ENCODE data around the gene UCHL3.

The UCHL3 gene

DNA sequence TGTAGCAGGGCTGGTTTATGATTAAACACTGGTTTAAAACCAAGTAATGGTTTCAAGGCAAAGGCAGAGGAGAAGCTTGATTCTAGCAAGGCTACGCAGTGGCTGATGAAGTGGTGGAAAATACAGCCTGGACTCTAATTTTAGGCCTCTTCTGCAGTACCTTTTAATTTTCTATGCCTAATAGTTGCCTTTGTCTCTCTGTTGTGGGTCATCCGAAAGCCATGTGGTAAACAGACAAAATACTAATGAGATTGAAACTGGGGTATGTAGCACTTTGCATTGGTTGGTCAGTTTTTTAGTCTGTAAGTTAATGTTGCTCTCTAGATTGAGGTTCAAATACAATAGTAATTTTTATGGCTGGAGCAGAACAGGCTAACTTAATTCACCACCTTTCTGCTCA is 89.9 kb downstream of the UCHL3 start:
- Histone ChIP-seq H3K4me3 (ENCODE audit: low read depth in 1 of 2, low read length in 1 of 2) (no peak overlapping the region), H3K27ac (no peak overlapping the region), H3K4me1 (ENCODE audit: control insufficient read depth in 1 of 2, insufficient read depth in 1 of 2, low read depth in 1 of 2, low read length in 1 of 2) (peaks cover 5 to 16% of the 10 kb centered on the region in 2 experiments), H3K9me3 (no peaks in the 10 kb centered on the region), H3K36me3 (no peaks in the 10 kb centered on the region), H3K27me3 (peaks cover 54% of the 10 kb centered on the region)
- TF ChIP-seq, protein P1, sequence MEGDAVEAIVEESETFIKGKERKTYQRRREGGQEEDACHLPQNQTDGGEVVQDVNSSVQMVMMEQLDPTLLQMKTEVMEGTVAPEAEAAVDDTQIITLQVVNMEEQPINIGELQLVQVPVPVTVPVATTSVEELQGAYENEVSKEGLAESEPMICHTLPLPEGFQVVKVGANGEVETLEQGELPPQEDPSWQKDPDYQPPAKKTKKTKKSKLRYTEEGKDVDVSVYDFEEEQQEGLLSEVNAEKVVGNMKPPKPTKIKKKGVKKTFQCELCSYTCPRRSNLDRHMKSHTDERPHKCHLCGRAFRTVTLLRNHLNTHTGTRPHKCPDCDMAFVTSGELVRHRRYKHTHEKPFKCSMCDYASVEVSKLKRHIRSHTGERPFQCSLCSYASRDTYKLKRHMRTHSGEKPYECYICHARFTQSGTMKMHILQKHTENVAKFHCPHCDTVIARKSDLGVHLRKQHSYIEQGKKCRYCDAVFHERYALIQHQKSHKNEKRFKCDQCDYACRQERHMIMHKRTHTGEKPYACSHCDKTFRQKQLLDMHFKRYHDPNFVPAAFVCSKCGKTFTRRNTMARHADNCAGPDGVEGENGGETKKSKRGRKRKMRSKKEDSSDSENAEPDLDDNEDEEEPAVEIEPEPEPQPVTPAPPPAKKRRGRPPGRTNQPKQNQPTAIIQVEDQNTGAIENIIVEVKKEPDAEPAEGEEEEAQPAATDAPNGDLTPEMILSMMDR (IDR thresholded peaks at IDR 0.05) = no peak

DNA sequence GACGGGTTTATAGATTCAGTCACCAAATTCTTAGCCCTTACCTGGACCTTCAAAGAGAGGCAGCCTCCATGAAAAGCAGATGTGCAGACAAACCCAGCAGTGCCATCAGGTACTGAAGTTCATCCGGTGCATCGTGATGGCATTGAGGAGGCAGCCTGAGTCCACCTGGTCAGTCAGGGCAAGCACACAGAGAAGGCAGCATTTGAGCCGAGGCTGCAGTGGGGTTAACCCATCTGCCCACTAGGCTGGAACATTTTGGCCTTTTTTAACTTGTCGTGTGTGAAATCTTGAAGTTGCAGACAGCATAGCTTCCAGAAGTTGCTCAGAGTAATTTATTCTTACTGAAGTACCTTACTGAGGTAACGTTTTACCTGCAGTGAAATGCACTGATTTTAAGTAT is 91.4 kb downstream of the UCHL3 start:
- H3K9me3 ChIP-seq = no peaks in the 10 kb centered on the region
- H3K4me1 ChIP-seq (ENCODE audit: control insufficient read depth in 1 of 2, insufficient read depth in 1 of 2, low read depth in 1 of 2, low read length in 1 of 2) = peaks cover 5 to 8% of the 10 kb centered on the region in 2 experiments
- H3K36me3 ChIP-seq = no peaks in the 10 kb centered on the region
- H3K27me3 ChIP-seq = peaks cover 38% of the 10 kb centered on the region
- no peak overlapping the region for H3K4me3 ChIP-seq (ENCODE audit: low read depth in 1 of 2, low read length in 1 of 2)
- no peak overlapping the region for H3K27ac ChIP-seq
- TF ChIP-seq, protein P1 (IDR thresholded peaks at IDR 0.05) = no peak

DNA sequence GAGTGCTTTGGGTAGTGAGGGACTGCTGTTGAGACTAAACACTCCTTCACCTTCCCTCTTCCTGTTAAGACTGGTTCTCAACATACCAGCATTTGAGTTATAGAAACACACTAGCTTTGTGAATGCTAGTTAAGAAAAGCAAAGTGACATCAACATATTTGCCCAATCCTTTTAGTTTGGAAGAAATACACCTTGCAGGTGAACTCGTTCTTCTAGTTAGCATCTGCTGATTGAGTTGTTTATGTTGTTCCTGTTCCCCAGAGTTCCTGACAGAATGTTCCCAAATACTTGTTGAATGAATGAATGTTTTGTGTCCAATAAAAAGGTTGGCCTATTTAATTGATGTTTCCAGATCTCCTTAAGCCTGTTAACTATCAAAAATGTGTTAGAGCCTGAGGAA is 93.6 kb downstream of the UCHL3 start:
- Histone ChIP-seq H3K4me3 (ENCODE audit: low read depth in 1 of 2, low read length in 1 of 2) (no peak overlapping the region), H3K36me3 (no peaks in the 10 kb centered on the region), H3K27me3 (peaks cover 17% of the 10 kb centered on the region), H3K9me3 (no peaks in the 10 kb centered on the region), H3K27ac (no peak overlapping the region), H3K4me1 (ENCODE audit: control insufficient read depth in 1 of 2, insufficient read depth in 1 of 2, low read depth in 1 of 2, low read length in 1 of 2) (no peaks in the 10 kb centered on the region)
- TF ChIP-seq, protein P1 (IDR thresholded peaks at IDR 0.05) = no peak

DNA sequence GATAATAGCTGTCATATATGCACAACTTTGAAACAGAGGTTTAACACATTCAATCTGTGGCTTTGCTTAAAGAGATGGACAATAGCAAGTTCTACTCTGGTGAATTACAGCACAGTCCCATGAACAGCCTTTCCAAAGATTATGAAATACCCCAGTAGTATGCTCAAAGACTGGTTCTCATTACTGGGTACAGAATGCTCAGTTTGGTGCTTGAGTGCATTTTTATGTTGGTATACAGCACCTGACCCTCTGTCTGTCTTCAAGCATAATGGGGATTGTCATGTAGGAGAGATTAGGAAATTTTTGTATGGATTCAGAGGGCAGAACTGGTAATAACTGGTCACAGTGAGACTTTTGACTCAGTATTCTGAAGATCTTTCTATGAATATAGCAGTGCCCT is 94.1 kb downstream of the UCHL3 start:
- H3K9me3 ChIP-seq = no peaks in the 10 kb centered on the region
- peaks cover 12% of the 10 kb centered on the region for H3K27me3 ChIP-seq
- TF ChIP-seq, protein P1 (IDR thresholded peaks at IDR 0.05) = no peak
- H3K4me1 ChIP-seq (ENCODE audit: control insufficient read depth in 1 of 2, insufficient read depth in 1 of 2, low read depth in 1 of 2, low read length in 1 of 2) = no peaks in the 10 kb centered on the region
- no peaks in the 10 kb centered on the region for H3K36me3 ChIP-seq
- H3K27ac ChIP-seq = no peak overlapping the region
- no peak overlapping the region for H3K4me3 ChIP-seq (ENCODE audit: low read depth in 1 of 2, low read length in 1 of 2)

DNA sequence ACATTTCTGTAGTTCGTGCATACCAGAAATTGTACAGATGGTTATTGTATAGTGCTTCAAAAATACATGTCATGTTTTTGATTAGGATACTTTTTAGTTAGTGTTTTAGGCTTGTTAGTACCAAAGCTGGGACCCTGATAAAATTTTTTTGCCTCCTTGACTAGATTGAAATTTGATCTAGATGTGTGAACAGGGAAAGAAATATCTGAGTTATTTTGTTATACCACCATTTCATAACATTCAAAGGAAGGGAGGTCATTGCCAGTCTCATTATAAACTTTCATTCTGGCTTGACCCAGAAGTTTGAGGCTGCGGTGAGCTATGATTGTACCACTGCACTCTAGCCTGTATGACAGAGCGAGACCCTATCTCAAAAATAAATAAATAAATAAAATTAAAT is 95.5 kb downstream of the UCHL3 start:
- Histone ChIP-seq H3K36me3 (no peaks in the 10 kb centered on the region), H3K4me1 (ENCODE audit: control insufficient read depth in 1 of 2, insufficient read depth in 1 of 2, low read depth in 1 of 2, low read length in 1 of 2) (no peaks in the 10 kb centered on the region), H3K9me3 (no peaks in the 10 kb centered on the region), H3K4me3 (ENCODE audit: low read depth in 1 of 2, low read length in 1 of 2) (no peak overlapping the region), H3K27ac (no peak overlapping the region), H3K27me3 (no peaks in the 10 kb centered on the region)
- TF ChIP-seq, protein P1 (IDR thresholded peaks at IDR 0.05) = no peak
